Colonic mucosa (tissue), 4 donors: ENCODE measurements around the gene FOCAD. TPM values are rescaled to one million over a fixed set of nuclear protein-coding genes. Genes with fewer than 3 reads are reported as not detected.
A peak's percentile ranks its signal among the peaks of the same experiment; 100 is the strongest.

Experiments used
- DNase-seq: peaks from one replicate; pipeline ENCODE4 v3.0.0-alpha.2; 2020
- H3K27ac ChIP-seq: fragments of 200-600 bp; one replicate; pipeline ENCODE4 v1.8.0; 2021
- H3K27me3 ChIP-seq: fragments of 200-600 bp; one replicate; pipeline ENCODE4 v1.8.0; 2021
- H3K36me3 ChIP-seq: fragments of 200-600 bp; one replicate; pipeline ENCODE4 v1.8.0; 2021
- H3K4me1 ChIP-seq: fragments of 200-600 bp; one replicate; pipeline ENCODE4 v1.8.0; 2021; ENCODE audit warnings: mild to moderate bottlenecking
- H3K4me3 ChIP-seq: fragments of 200-600 bp; one replicate; pipeline ENCODE4 v1.8.0; 2021
- H3K9ac ChIP-seq, 2 donors: one replicate each; pipeline ENCODE4 v1.7.0; 2013; ENCODE audit warnings: control low read depth in 2 of 2, low read depth in 2 of 2, low read length in 2 of 2
- H3K9me3 ChIP-seq: fragments of 200-600 bp; one replicate; pipeline ENCODE4 v1.8.0; 2021
- intact Hi-C: fragments of 100-400 bp; cut with DNase I; formaldehyde crosslinking; loops from one replicate; pipeline ENCODE4 v1.14.1; 2022
- total RNA-seq, 2 donors: library from RNA; stranded (reverse); fragmentation: NEBNext Ultra II Directional in 1 of 2; extraction: Animal tissue kit (Norgen Biotek cat#: 25700) in 1 of 2; gene quantifications; one replicate each; pipeline ENCODE4 v1.2.1, GENCODE V29; 2021
- TF ChIP-seq, protein P1 (sequence below): fragments of 200-600 bp; IDR thresholded peaks from one replicate; pipeline ENCODE4 v1.8.0; 2022; ENCODE audit warnings: antibody characterized with exemption, mild to moderate bottlenecking
- donor health status: healthy.
- donor health status: DM: no; HTN: no; CAD: no.
- donor health status: DM: no; HTN: no; CAD: no.

Gene FOCAD
- total RNA-seq, 2 donors from 2014 or later: 26.8 to 44.3 TPM

DNA sequence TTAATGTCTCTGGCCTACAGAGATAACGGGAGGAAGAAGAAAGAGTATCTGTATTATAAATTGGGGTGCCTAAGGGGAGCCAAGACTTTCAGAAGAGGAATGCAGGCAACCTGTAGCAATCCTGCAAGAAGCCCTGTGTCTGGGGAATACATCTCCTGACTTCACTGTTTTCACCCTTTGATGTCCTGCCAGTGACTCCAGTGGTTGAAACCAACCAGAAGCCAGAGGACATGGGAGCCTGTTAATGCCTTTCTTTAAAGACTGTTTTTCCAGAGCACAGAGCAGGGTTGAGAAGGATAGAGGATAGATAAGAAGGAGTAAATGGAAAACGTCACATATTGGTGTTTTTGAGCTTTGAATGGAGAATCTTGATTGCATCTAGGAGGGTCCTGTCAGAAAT, 196.2 kb downstream of the FOCAD start:
- H3K9me3 ChIP-seq: no peaks in the 10 kb centered on the region
- H3K36me3 ChIP-seq: no peaks in the 10 kb centered on the region
- intact Hi-C loops: loop anchor here (10.0 kb wide), 2 partner anchors 225 to 255 kb away; partner anchors contain the start of gene MLLT3

DNA sequence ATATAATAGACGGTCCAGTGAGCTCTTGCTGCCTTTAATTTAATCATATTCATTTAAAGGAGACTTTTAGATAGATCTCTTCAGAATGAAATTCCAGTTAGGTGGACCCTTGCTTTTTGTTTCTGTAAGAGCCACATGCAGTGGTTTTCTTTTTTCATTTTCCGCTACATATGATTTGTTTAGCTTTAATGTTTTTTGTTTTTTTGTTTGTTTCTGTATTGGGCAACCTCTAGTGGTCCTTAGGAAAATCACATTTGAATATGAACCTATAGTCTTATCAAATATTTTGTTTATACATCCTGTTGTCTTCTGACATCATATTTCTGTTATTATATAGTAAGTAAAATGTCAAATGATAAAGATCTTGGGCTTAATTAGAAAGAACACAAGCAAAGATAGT, 196.6 kb downstream of the FOCAD start:
- H3K4me3 ChIP-seq: no peak overlapping the region
- no peaks in the 10 kb centered on the region for H3K36me3 ChIP-seq
- H3K27ac ChIP-seq: no peak overlapping the region
- TF ChIP-seq, protein P1, sequence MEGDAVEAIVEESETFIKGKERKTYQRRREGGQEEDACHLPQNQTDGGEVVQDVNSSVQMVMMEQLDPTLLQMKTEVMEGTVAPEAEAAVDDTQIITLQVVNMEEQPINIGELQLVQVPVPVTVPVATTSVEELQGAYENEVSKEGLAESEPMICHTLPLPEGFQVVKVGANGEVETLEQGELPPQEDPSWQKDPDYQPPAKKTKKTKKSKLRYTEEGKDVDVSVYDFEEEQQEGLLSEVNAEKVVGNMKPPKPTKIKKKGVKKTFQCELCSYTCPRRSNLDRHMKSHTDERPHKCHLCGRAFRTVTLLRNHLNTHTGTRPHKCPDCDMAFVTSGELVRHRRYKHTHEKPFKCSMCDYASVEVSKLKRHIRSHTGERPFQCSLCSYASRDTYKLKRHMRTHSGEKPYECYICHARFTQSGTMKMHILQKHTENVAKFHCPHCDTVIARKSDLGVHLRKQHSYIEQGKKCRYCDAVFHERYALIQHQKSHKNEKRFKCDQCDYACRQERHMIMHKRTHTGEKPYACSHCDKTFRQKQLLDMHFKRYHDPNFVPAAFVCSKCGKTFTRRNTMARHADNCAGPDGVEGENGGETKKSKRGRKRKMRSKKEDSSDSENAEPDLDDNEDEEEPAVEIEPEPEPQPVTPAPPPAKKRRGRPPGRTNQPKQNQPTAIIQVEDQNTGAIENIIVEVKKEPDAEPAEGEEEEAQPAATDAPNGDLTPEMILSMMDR: no peak
- no peaks in the 10 kb centered on the region for H3K27me3 ChIP-seq
- no peak for DNase-seq
- H3K9ac ChIP-seq: no peak overlapping the region
- H3K9me3 ChIP-seq: no peaks in the 10 kb centered on the region
- no peaks in the 10 kb centered on the region for H3K4me1 ChIP-seq
- intact Hi-C loops: loop anchor here (10.0 kb wide), 2 partner anchors 224 to 256 kb away; partner anchors contain the start of gene MLLT3

More for the DNA sequence above, 196.2 kb downstream of the FOCAD start:
- Histone ChIP-seq H3K9ac (no peak overlapping the region), H3K4me3 (no peak overlapping the region), H3K27me3 (no peaks in the 10 kb centered on the region), H3K4me1 (no peaks in the 10 kb centered on the region), H3K27ac (no peak overlapping the region)
- no peak for DNase-seq
- TF ChIP-seq, protein P1: no peak

GRCh38 chr9:20884985-20885593, 201.0 kb downstream of the FOCAD start:
- Histone ChIP-seq H3K9ac (no peak overlapping the region), H3K36me3 (no peaks in the 10 kb centered on the region), H3K4me3 (no peak overlapping the region), H3K9me3 (no peaks in the 10 kb centered on the region), H3K27me3 (no peaks in the 10 kb centered on the region), H3K4me1 (no peaks in the 10 kb centered on the region), H3K27ac (no peak overlapping the region)
- DNase-seq: peak; percentile 59
- intact Hi-C loops: loop anchor here (5.0 to 10.0 kb wide), 3 partner anchors 220 to 533 kb away; partner anchors contain the start of gene MLLT3
- TF ChIP-seq, protein P1: peak; percentile 69

DNA sequence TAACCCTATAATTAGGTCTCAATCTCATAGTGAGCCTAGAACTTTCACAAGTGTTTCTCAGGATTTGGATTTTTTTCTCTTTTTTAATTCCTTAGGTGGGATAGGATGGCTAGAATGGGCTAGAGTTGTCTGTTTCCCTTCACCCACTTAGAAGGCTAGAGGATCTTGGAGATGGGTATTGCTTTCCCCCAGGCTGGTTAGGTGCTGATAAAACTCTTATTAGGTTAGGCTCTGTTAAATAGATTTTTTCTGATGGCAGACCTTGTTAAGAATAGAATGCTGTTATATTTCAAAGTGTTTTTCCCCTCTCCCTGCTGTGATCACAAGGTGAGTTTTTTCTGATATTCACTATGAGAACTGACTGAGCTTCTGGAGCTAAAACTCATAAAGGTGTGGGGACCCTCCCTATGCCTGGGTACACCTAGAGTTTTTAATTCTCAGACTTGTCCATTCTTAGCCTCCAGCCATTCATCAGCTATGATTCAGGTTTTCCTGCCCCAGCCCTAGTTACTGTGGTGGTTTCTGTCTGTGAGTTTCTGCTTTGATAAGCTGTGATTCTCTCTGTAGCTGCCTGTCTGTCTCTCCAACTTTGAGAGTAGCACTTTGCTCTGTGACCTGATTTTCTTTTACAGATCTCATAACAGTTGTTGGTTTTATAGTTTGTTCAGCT, 215.0 kb downstream of the FOCAD start:
- H3K36me3 ChIP-seq: no peaks in the 10 kb centered on the region
- no peak overlapping the region for H3K9ac ChIP-seq
- no peak for DNase-seq
- no peak overlapping the region for H3K4me3 ChIP-seq
- H3K4me1 ChIP-seq: no peaks in the 10 kb centered on the region
- H3K27ac ChIP-seq: no peak overlapping the region
- intact Hi-C loops: no loop called here
- H3K27me3 ChIP-seq: no peaks in the 10 kb centered on the region
- no peaks in the 10 kb centered on the region for H3K9me3 ChIP-seq
- TF ChIP-seq, protein P1: no peak

GRCh38 chr9:20903212-20903611, 219.2 kb downstream of the FOCAD start:
- TF ChIP-seq, protein P1: no peak
- H3K9me3 ChIP-seq: no peaks in the 10 kb centered on the region
- no peaks in the 10 kb centered on the region for H3K4me1 ChIP-seq
- H3K9ac ChIP-seq: no peak overlapping the region
- H3K4me3 ChIP-seq: no peak overlapping the region
- no peak overlapping the region for H3K27ac ChIP-seq
- no peaks in the 10 kb centered on the region for H3K27me3 ChIP-seq
- H3K36me3 ChIP-seq: no peaks in the 10 kb centered on the region
- peak; percentile 24 for DNase-seq
- intact Hi-C loops: no loop called here
